RWPE2 (cell line): Measurements from ENCODE around the gene FIP1L1.

Experiments used
- ATAC-seq: fragments of 200-7000 bp; cut with Tn5 transposase; 3 replicates; pipeline ENCODE4 v1.9.1; 2021; ENCODE audit warnings: low read depth
- DNase-seq: peaks from one replicate; pipeline ENCODE4 v3.0.0-alpha.2; 2020; ENCODE audit warnings: low spot score
- H3K27ac ChIP-seq: fragments of 450-650 bp; 2 replicates; pipeline ENCODE4 v1.5.1; 2017; ENCODE audit warnings: mild to moderate bottlenecking; ENCODE audit not compliant: poor library complexity, severe bottlenecking
- H3K27me3 ChIP-seq: fragments of 250-450 bp; sonication (Bioruptor Pico); 2 replicates; pipeline ENCODE4 v1.5.1; 2021; ENCODE audit warnings: mild to moderate bottlenecking, moderate library complexity; ENCODE audit not compliant: insufficient read depth, poor library complexity, severe bottlenecking
- H3K36me3 ChIP-seq: fragments of 250-450 bp; sonication (Bioruptor Pico); 2 replicates; pipeline ENCODE4 v1.5.1; 2020; ENCODE audit warnings: low read depth, mild to moderate bottlenecking, moderate library complexity
- H3K4me1 ChIP-seq: fragments of 250-450 bp; sonication (Bioruptor Pico); 2 replicates; pipeline ENCODE4 v1.5.1; 2021; ENCODE audit warnings: mild to moderate bottlenecking, moderate library complexity; ENCODE audit not compliant: insufficient read depth, poor library complexity, severe bottlenecking
- H3K4me3 ChIP-seq: fragments of 250-450 bp; sonication (Bioruptor Pico); 2 replicates; pipeline ENCODE4 v1.5.1; 2021; ENCODE audit warnings: mild to moderate bottlenecking, moderate library complexity; ENCODE audit not compliant: severe bottlenecking
- H3K9me3 ChIP-seq: fragments of 250-450 bp; sonication (Bioruptor Pico); 2 replicates; pipeline ENCODE4 v1.5.1; 2021; ENCODE audit warnings: mild to moderate bottlenecking, moderate library complexity; ENCODE audit not compliant: severe bottlenecking
- CTCF ChIP-seq: fragments of 450-650 bp; IDR thresholded peaks from one replicate; pipeline ENCODE4 v1.5.1; 2017; ENCODE audit warnings: mild to moderate bottlenecking, moderate library complexity; ENCODE audit not compliant: poor library complexity, severe bottlenecking

FIP1L1 gene

GRCh38 chr4:53422367-53422766 lies 44.9 kb downstream of the FIP1L1 start:
- no peaks in the 10 kb centered on the region for H3K9me3 ChIP-seq
- no peaks in the 10 kb centered on the region for H3K27me3 ChIP-seq
- DNase-seq (no peak), ATAC-seq (no peak)
- H3K27ac ChIP-seq = no peak overlapping the region
- TF ChIP-seq CTCF = no peak
- H3K4me1 ChIP-seq = no peaks in the 10 kb centered on the region
- H3K36me3 ChIP-seq = peaks cover 31% of the 10 kb centered on the region
- H3K4me3 ChIP-seq = no peak overlapping the region

- ATAC-seq (no peak), DNase-seq (no peak)
- no peak for TF ChIP-seq CTCF
- Histone ChIP-seq H3K9me3 (no peaks in the 10 kb centered on the region), H3K4me1 (no peaks in the 10 kb centered on the region), H3K27ac (no peak overlapping the region), H3K4me3 (no peak overlapping the region), H3K27me3 (no peaks in the 10 kb centered on the region), H3K36me3 (peaks cover 43% of the 10 kb centered on the region)
These were observed 46.8 kb downstream of the FIP1L1 start for GRCh38 chr4:53424280-53424679.

- H3K36me3 ChIP-seq = peaks cover 65% of the 10 kb centered on the region
- TF ChIP-seq CTCF = no peak
These were observed 49.9 kb downstream of the FIP1L1 start for GRCh38 chr4:53427366-53427765.

GRCh38 chr4:53431052-53431451 lies 53.6 kb downstream of the FIP1L1 start:
- TF ChIP-seq CTCF = no peak
- ATAC-seq = no peak
- H3K27ac ChIP-seq = no peak overlapping the region
- H3K27me3 ChIP-seq = no peaks in the 10 kb centered on the region
- no peaks in the 10 kb centered on the region for H3K9me3 ChIP-seq
- no peaks in the 10 kb centered on the region for H3K4me1 ChIP-seq
- no peak for DNase-seq
- peaks cover 93% of the 10 kb centered on the region for H3K36me3 ChIP-seq
- H3K4me3 ChIP-seq = no peak overlapping the region

More at GRCh38 chr4:53427366-53427765, 49.9 kb downstream of the FIP1L1 start:
- Histone ChIP-seq H3K4me1 (no peaks in the 10 kb centered on the region), H3K27me3 (no peaks in the 10 kb centered on the region), H3K27ac (no peak overlapping the region), H3K4me3 (no peak overlapping the region), H3K9me3 (no peaks in the 10 kb centered on the region)
- no peak for DNase-seq
- ATAC-seq = no peak

- Histone ChIP-seq H3K4me3 (no peak overlapping the region), H3K36me3 (peaks cover 84% of the 10 kb centered on the region), H3K4me1 (no peaks in the 10 kb centered on the region), H3K27me3 (no peaks in the 10 kb centered on the region), H3K27ac (no peak overlapping the region), H3K9me3 (no peaks in the 10 kb centered on the region)
- ATAC-seq (no peak), DNase-seq (no peak)
- no peak for TF ChIP-seq CTCF
These were observed 55.3 kb downstream of the FIP1L1 start for GRCh38 chr4:53432528-53433424.
